K562 (cell line): ENCODE results near the gene DYNC1H1. TPM values are rescaled to one million over a fixed set of nuclear protein-coding genes. Genes with fewer than 3 reads are reported as not detected.

ENCODE experiments used
- ATAC-seq: fragments of 200-7000 bp; cut with Tn5 transposase; 3 replicates; pipeline ENCODE4 v1.9.1; 2020; ENCODE audit warnings: moderate library complexity
- BruUV-seq: library from RNA; stranded (reverse); fragments of 400-500 nt; replicated peaks from 2 replicates; lab custom pipeline; 2021; lab: Mats Ljungman, UMichigan
- CTCF ChIA-PET: fragments of 300-600 bp; formaldehyde crosslinking; extraction: SDS; loops from one replicate; lab custom pipeline; 2021; ENCODE audit warnings: low intra/inter-chr PET ratio; lab: Yijun Ruan, JAX
- POLR2A ChIA-PET: fragments of 300-600, 350-650 bp; sonication (Branson Sonifier 250); formaldehyde crosslinking; extraction: SDS; loops from one replicate; lab custom pipeline; 2021; ENCODE audit warnings: antibody characterized with exemption, inconsistent platforms; lab: Yijun Ruan, JAX
- DNase-seq, 4 experiments: peaks; one replicate each; pipeline versions ENCODE4 v3.0.0 to v3.0.0-alpha.2; 2011 to 2018; ENCODE audit warnings: low spot score in 3 of 4, mixed read lengths in 3 of 4; ENCODE audit errors: extremely low read depth in 1 of 4
- FAIRE-seq: peaks from 2 replicates; lab custom pipeline; 2011; peaks lifted over from hg19 to GRCh38; lab: Jason Lieb, UNC
- H2AFZ ChIP-seq: 2 replicates; pipeline ENCODE4 v1.6.0; 2011; ENCODE audit warnings: low read depth, low read length, control low read depth, inconsistent platforms
- H3K27ac ChIP-seq: fragments of 200-600 bp; 3 replicates; pipeline ENCODE4 v1.8.0; 2011; ENCODE audit warnings: low read depth, mild to moderate bottlenecking, control low read depth, inconsistent platforms, low read length, moderate library complexity, mixed read lengths; ENCODE audit errors: extremely low read depth
- H3K27me3 ChIP-seq, 2 experiments: fragments of 300-600 bp in 1 of 2; 2 replicates in 1 of 2; 3 replicates in 1 of 2; pipeline versions ENCODE4 v1.6.0 to v1.8.0; 2011; ENCODE audit warnings: inconsistent platforms in 2 of 2, low read length in 2 of 2, mild to moderate bottlenecking in 1 of 2, mixed read lengths in 1 of 2, moderate library complexity in 1 of 2; ENCODE audit not compliant: control insufficient read depth in 2 of 2, insufficient read depth in 2 of 2
- H3K36me3 ChIP-seq: fragments of 300-600 bp; 3 replicates; pipeline ENCODE4 v1.8.0; 2011; ENCODE audit warnings: mild to moderate bottlenecking, low read length, inconsistent platforms; ENCODE audit not compliant: control insufficient read depth, insufficient read depth
- H3K4me1 ChIP-seq, 2 experiments: fragments of 200-600 bp in 1 of 2; replicated peaks in 1 of 2; 2 replicates in 1 of 2; 3 replicates in 1 of 2; pipeline versions ENCODE4 v1.5.1 to v1.8.0; 2011; ENCODE audit warnings: inconsistent platforms in 2 of 2, low read length in 2 of 2, mild to moderate bottlenecking in 1 of 2, mixed read lengths in 1 of 2, moderate library complexity in 1 of 2; ENCODE audit not compliant: control insufficient read depth in 2 of 2, insufficient read depth in 2 of 2
- H3K4me2 ChIP-seq: 2 replicates; pipeline ENCODE4 v1.6.1; 2011; ENCODE audit warnings: low read length, control low read depth, inconsistent platforms, mixed read lengths; ENCODE audit not compliant: insufficient read depth
- H3K4me3 ChIP-seq: fragments of 200-600 bp; sonication (generic), shearing (Covaris generic); 2 replicates; pipeline ENCODE4 v1.5.1; 2016; ENCODE audit warnings: control low read depth, inconsistent platforms
- H3K79me2 ChIP-seq: fragments of 200-600 bp; 3 replicates; pipeline ENCODE4 v1.8.0; 2011; ENCODE audit warnings: low read length, inconsistent platforms; ENCODE audit not compliant: control insufficient read depth, insufficient read depth
- H3K9ac ChIP-seq, 2 experiments: 2 replicates each; pipeline versions ENCODE4 v1.6.0 to v1.6.1; 2011; ENCODE audit warnings: low read depth in 2 of 2, low read length in 2 of 2, control low read depth in 1 of 2, inconsistent platforms in 1 of 2, mild to moderate bottlenecking in 1 of 2, mixed read lengths in 1 of 2; ENCODE audit not compliant: insufficient read depth in 1 of 2
- H3K9me1 ChIP-seq: one replicate; pipeline ENCODE4 v1.6.0; 2011; ENCODE audit warnings: inconsistent platforms, mild to moderate bottlenecking, low read length, moderate library complexity; ENCODE audit not compliant: control insufficient read depth, insufficient read depth
- H3K9me3 ChIP-seq: replicated peaks from 2 replicates; pipeline ENCODE4 v1.5.1; 2011; ENCODE audit warnings: low read depth, low read length, inconsistent platforms; ENCODE audit not compliant: control insufficient read depth, insufficient read depth
- H4K20me1 ChIP-seq: replicated peaks from 2 replicates; pipeline ENCODE4 v1.6.1; 2011; ENCODE audit warnings: low read length, inconsistent platforms, mixed read lengths; ENCODE audit not compliant: control insufficient read depth, insufficient read depth
- BMI1 ChIP-seq: fragments of 150-350 bp; IDR thresholded peaks from 2 replicates; pipeline ENCODE4 v1.6.1; 2014; ENCODE audit warnings: low read length
- IRF2 ChIP-seq: sonication (generic); formaldehyde crosslinking; IDR thresholded peaks from 2 replicates; pipeline ENCODE4 v1.8.1; 2022; ENCODE audit warnings: mild to moderate bottlenecking, missing genetic modification reagents
- KDM5B ChIP-seq: fragments of 200-600 bp; sonication (generic); IDR thresholded peaks from 2 replicates; pipeline ENCODE4 v1.6.1; 2012; ENCODE audit warnings: low read depth, mild to moderate bottlenecking, moderate library complexity, low read length, control low read depth, inconsistent platforms; ENCODE audit not compliant: insufficient replicate concordance
- KLF13 ChIP-seq: fragments of 450-650 bp; IDR thresholded peaks from 2 replicates; pipeline ENCODE4 v1.6.1; 2016; ENCODE audit warnings: missing genetic modification characterization, low read depth, mild to moderate bottlenecking, missing compliant biosample characterization, moderate library complexity, borderline replicate concordance
- MIER1 ChIP-seq: fragments of 450-650 bp; IDR thresholded peaks from 2 replicates; pipeline ENCODE4 v1.6.1; 2016; ENCODE audit warnings: antibody characterized with exemption, mild to moderate bottlenecking, low read depth
- PPARD ChIP-seq: fragments of 250-450 bp; sonication (Bioruptor Pico); IDR thresholded peaks from 2 replicates; pipeline ENCODE4 v1.8.0; 2022; ENCODE audit warnings: inconsistent platforms, mild to moderate bottlenecking, moderate library complexity
- RBM22 ChIP-seq: fragments of 200-400 bp; formaldehyde crosslinking; IDR thresholded peaks from 2 replicates; pipeline ENCODE4 v1.6.1; 2018; ENCODE audit warnings: low read length, low read depth; ENCODE audit not compliant: poor library complexity, severe bottlenecking
- SIX5 ChIP-seq, 2 experiments: IDR thresholded peaks; 2 replicates each; pipeline ENCODE4 v1.6.1; 2011; ENCODE audit warnings: low read length in 2 of 2, borderline replicate concordance in 1 of 2, low read depth in 1 of 2, mild to moderate bottlenecking in 1 of 2, moderate library complexity in 1 of 2; ENCODE audit not compliant: insufficient read depth in 1 of 2
- ZNF143 ChIP-seq: sonication (generic); formaldehyde crosslinking; IDR thresholded peaks from 2 replicates; pipeline ENCODE4 v1.9.0; 2022; ENCODE audit warnings: mild to moderate bottlenecking, missing genetic modification reagents
- ZNF253 ChIP-seq: fragments of 250-450 bp; sonication (Bioruptor Pico); conservative IDR thresholded peaks from 2 replicates; pipeline ENCODE4 v1.6.1; 2021; ENCODE audit warnings: mild to moderate bottlenecking
- ZNF717 ChIP-seq: fragments of 250-450 bp; sonication (Bioruptor Pico); IDR thresholded peaks from 2 replicates; pipeline ENCODE4 v1.5.0; 2021
- whole genome bisulfite sequencing: fragments of 100-300 bp; shearing (Covaris generic); methylation state at CpG from one replicate; pipeline ENCODE4 v1.1.6; 2016; ENCODE audit warnings: low coverage, mixed read lengths; ENCODE audit not compliant: insufficient coverage; ENCODE audit errors: missing lambda C conversion rate; 5-methylcytosine and 5-hydroxymethylcytosine counted together
- in situ Hi-C: fragments of 300-500 bp; cut with MboI; formaldehyde crosslinking; loops from 4 replicates; pipeline ENCODE4 v1.15.0; 2018; ENCODE audit warnings: inconsistent platforms, mixed read lengths
- intact Hi-C: fragments of 100-400 bp; cut with micrococcal nuclease; formaldehyde crosslinking; loops from 2 replicates; pipeline ENCODE4 v1.14.2; 2022
- polyA plus RNA-seq, 8 experiments: library from polyadenylated mRNA; depleted of rRNA in 4 of 8; stranded (reverse) in 5 of 8; unstranded in 3 of 8; fragments of >200 nt; fragmentation: Nextera tagmentation in 2 of 8; fragmentation: Illumina TruSeq in 1 of 8; extraction: Ambion mirVana in 2 of 8; extraction: Trizol in 1 of 8; gene quantifications; 2 replicates each; pipeline versions ENCODE4 v1.2.1 to v1.2.3, GENCODE V29; 2011 to 2014; ENCODE audit warnings: inconsistent platforms in 1 of 8, missing spikeins in 1 of 8
- total RNA-seq, 7 experiments: library from RNA; depleted of rRNA in 6 of 7; stranded (reverse); fragments of >200 nt in 6 of 7; fragmentation: Illumina TruSeq in 2 of 7; extraction: Trizol in 2 of 7; gene quantifications; 2 replicates each; pipeline versions ENCODE4 v1.2.1 to v1.2.3, GENCODE V29; 2011 to 2021; ENCODE audit warnings: low replicate concordance in 1 of 7
- TF ChIP-seq, protein P1 (sequence below): fragments of 150-350 bp; conservative IDR thresholded peaks from 2 replicates; pipeline ENCODE4 v1.6.1; 2014; ENCODE audit warnings: low read length
- TF ChIP-seq, protein P2 (sequence below): fragments of 250-450 bp; sonication (Bioruptor Pico); IDR thresholded peaks from 2 replicates; pipeline ENCODE4 v1.9.0; 2021; ENCODE audit warnings: mild to moderate bottlenecking, inconsistent platforms
- TF ChIP-seq, protein P3 (sequence below): fragments of 250-450 bp; sonication (Bioruptor Pico); IDR thresholded peaks from 2 replicates; pipeline ENCODE4 v1.4.0; 2020
- TF ChIP-seq, protein P4 (sequence below): fragments of 250-450 bp; sonication (Bioruptor Pico); IDR thresholded peaks from 2 replicates; pipeline ENCODE4 v1.5.0; 2021

DYNC1H1 gene
- total and polyA plus RNA-seq, 9 of the 15 experiments (the other 6 are each of a cell fraction or from before 2014, with no cell fraction given), result 31.9 to 335 (median 115) TPM

DNA sequence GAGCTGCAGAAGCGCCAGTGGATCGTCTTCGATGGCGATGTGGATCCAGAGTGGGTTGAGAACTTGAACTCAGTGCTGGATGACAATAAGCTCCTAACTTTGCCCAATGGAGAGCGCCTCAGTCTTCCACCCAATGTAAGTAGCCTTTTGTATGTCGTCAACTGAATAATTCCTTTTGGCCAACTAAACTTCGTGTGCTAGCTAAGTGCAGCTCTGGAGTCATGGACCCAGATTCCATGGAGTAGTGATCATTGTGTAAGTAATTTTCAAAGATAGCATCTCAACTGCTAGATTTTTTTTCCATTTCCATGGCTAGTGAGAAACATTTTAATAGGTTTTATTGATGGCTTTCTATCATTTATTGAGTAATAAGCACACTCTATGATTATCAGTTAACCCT lies 48.0 kb downstream of the DYNC1H1 start:
- Histone ChIP-seq H3K4me2 (no peak overlapping the region), H4K20me1 (no peaks in the 10 kb centered on the region), H3K4me3 (no peak overlapping the region), H2AFZ (no peak overlapping the region), H3K27me3 (no peaks in the 10 kb centered on the region), H3K79me2 (no peaks in the 10 kb centered on the region), H3K9me1 (no peaks in the 10 kb centered on the region), H3K36me3 (peaks cover 97% of the 10 kb centered on the region), H3K9ac (no peak overlapping the region), H3K9me3 (no peaks in the 10 kb centered on the region), H3K4me1 (no peaks in the 10 kb centered on the region), H3K27ac (no peak overlapping the region)
- in situ Hi-C loops (no loop called here), intact Hi-C loops (no loop called here)
- 92% methylated on average over 5 of the region's 7 CpGs for WGBS
- DNase-seq, result no peak
- POLR2A ChIA-PET, result no interaction called here
- ATAC-seq, result no peak
- CTCF ChIA-PET, result no interaction called here
- BruUV-seq, result no TSS peak
- FAIRE-seq, result no peak
- TF ChIP-seq, protein P1, sequence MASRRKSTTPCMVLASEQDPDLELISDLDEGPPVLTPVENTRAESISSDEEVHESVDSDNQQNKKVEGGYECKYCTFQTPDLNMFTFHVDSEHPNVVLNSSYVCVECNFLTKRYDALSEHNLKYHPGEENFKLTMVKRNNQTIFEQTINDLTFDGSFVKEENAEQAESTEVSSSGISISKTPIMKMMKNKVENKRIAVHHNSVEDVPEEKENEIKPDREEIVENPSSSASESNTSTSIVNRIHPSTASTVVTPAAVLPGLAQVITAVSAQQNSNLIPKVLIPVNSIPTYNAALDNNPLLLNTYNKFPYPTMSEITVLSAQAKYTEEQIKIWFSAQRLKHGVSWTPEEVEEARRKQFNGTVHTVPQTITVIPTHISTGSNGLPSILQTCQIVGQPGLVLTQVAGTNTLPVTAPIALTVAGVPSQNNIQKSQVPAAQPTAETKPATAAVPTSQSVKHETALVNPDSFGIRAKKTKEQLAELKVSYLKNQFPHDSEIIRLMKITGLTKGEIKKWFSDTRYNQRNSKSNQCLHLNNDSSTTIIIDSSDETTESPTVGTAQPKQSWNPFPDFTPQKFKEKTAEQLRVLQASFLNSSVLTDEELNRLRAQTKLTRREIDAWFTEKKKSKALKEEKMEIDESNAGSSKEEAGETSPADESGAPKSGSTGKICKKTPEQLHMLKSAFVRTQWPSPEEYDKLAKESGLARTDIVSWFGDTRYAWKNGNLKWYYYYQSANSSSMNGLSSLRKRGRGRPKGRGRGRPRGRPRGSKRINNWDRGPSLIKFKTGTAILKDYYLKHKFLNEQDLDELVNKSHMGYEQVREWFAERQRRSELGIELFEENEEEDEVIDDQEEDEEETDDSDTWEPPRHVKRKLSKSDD, result no peak
- TF ChIP-seq, protein P2, sequence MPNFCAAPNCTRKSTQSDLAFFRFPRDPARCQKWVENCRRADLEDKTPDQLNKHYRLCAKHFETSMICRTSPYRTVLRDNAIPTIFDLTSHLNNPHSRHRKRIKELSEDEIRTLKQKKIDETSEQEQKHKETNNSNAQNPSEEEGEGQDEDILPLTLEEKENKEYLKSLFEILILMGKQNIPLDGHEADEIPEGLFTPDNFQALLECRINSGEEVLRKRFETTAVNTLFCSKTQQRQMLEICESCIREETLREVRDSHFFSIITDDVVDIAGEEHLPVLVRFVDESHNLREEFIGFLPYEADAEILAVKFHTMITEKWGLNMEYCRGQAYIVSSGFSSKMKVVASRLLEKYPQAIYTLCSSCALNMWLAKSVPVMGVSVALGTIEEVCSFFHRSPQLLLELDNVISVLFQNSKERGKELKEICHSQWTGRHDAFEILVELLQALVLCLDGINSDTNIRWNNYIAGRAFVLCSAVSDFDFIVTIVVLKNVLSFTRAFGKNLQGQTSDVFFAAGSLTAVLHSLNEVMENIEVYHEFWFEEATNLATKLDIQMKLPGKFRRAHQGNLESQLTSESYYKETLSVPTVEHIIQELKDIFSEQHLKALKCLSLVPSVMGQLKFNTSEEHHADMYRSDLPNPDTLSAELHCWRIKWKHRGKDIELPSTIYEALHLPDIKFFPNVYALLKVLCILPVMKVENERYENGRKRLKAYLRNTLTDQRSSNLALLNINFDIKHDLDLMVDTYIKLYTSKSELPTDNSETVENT (CRISPR knock-in tag), result no peak
- TF ChIP-seq MIER1, result no peak
- TF ChIP-seq ZNF253 (CRISPR knock-in tag), result no peak
- TF ChIP-seq ZNF143, result no peak
- TF ChIP-seq RBM22, result no peak
- TF ChIP-seq, protein P3, sequence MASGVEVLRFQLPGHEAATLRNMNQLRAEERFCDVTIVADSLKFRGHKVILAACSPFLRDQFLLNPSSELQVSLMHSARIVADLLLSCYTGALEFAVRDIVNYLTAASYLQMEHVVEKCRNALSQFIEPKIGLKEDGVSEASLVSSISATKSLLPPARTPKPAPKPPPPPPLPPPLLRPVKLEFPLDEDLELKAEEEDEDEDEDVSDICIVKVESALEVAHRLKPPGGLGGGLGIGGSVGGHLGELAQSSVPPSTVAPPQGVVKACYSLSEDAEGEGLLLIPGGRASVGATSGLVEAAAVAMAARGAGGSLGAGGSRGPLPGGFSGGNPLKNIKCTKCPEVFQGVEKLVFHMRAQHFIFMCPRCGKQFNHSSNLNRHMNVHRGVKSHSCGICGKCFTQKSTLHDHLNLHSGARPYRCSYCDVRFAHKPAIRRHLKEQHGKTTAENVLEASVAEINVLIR, result no peak
- TF ChIP-seq SIX5 (IDR thresholded peaks at IDR 0.05; ENCODE audit: borderline replicate concordance in 1 of 2, insufficient read depth in 1 of 2, low read depth in 1 of 2, low read length in 2 of 2), result no peak
- no peak for TF ChIP-seq PPARD
- TF ChIP-seq BMI1, result no peak
- TF ChIP-seq IRF2, result no peak
- no peak for TF ChIP-seq KDM5B
- no peak for TF ChIP-seq KLF13
- TF ChIP-seq ZNF717 (CRISPR knock-in tag), result no peak
- TF ChIP-seq, protein P4, sequence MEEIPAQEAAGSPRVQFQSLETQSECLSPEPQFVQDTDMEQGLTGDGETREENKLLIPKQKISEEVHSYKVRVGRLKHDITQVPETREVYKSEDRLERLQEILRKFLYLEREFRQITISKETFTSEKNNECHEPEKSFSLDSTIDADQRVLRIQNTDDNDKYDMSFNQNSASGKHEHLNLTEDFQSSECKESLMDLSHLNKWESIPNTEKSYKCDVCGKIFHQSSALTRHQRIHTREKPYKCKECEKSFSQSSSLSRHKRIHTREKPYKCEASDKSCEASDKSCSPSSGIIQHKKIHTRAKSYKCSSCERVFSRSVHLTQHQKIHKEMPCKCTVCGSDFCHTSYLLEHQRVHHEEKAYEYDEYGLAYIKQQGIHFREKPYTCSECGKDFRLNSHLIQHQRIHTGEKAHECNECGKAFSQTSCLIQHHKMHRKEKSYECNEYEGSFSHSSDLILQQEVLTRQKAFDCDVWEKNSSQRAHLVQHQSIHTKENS (CRISPR knock-in tag), result no peak
